A204.1 (cell line): ENCODE results near the gene SLC16A5.
"Not testable (repeated sequence)": the region's sequence is repeated elsewhere in the genome, so short reads cannot be mapped to it uniquely, and the experiment has no call there.

ENCODE experiments used
- FAIRE-seq: peaks from 2 replicates; lab custom pipeline; 2012; peaks lifted over from hg19 to GRCh38; lab: Jason Lieb, UNC

SLC16A5 gene

GRCh38 chr17:75133001-75133400, 45.2 kb downstream of the SLC16A5 start:
- FAIRE-seq = no peak

GRCh38 chr17:75133607-75134347, 46.0 kb downstream of the SLC16A5 start:
- not testable (repeated sequence) for FAIRE-seq

GRCh38 chr17:75135452-75135851, 47.7 kb downstream of the SLC16A5 start:
- no peak for FAIRE-seq

- no peak for FAIRE-seq
These were observed 48.2 kb downstream of the SLC16A5 start for GRCh38 chr17:75135946-75136345.

- not testable (repeated sequence) for FAIRE-seq
These were observed 50.0 kb downstream of the SLC16A5 start for GRCh38 chr17:75137762-75138161.

- no peak for FAIRE-seq
These were observed 50.8 kb downstream of the SLC16A5 start for GRCh38 chr17:75138519-75138918.

GRCh38 chr17:75142236-75142971, 54.6 kb downstream of the SLC16A5 start:
- FAIRE-seq = no peak

GRCh38 chr17:75144816-75145512, 57.2 kb downstream of the SLC16A5 start:
- FAIRE-seq = no peak

GRCh38 chr17:75146592-75146991, 58.8 kb downstream of the SLC16A5 start:
- FAIRE-seq = no peak

GRCh38 chr17:75147878-75148546, 60.3 kb downstream of the SLC16A5 start:
- no peak for FAIRE-seq

- FAIRE-seq = no peak
These were observed 64.2 kb downstream of the SLC16A5 start for GRCh38 chr17:75151930-75152329.

- FAIRE-seq = no peak
These were observed 64.8 kb downstream of the SLC16A5 start for GRCh38 chr17:75152523-75152921.

- FAIRE-seq = no peak
These were observed 65.4 kb downstream of the SLC16A5 start for GRCh38 chr17:75152922-75153779.

- FAIRE-seq = no peak
These were observed 66.0 kb downstream of the SLC16A5 start for GRCh38 chr17:75153780-75154194.

GRCh38 chr17:75154195-75155106, 66.7 kb downstream of the SLC16A5 start, which contains the start of gene JPT1:
JPT1 (minus strand) TSS chr17:75154512; CDS start chr17:75154397, 115 bp downstream.
- FAIRE-seq = peak; percentile 91

GRCh38 chr17:75155191-75155601, 67.4 kb downstream of the SLC16A5 start:
- no peak for FAIRE-seq
